SK-N-SH treated with all-trans-retinoic acid at 6 μM for 48 hours (cell line): ENCODE data around the gene RXRA.
"Not testable (repeated sequence)": the region's sequence is repeated elsewhere in the genome, so short reads cannot be mapped to it uniquely, and the experiment has no call there.

ENCODE experiments used
- ATAC-seq: fragments of 200-7000 bp; cut with Tn5 transposase; 3 replicates; pipeline ENCODE4 v1.9.1; 2020; ENCODE audit warnings: mild to moderate bottlenecking, moderate library complexity
- BACH2 ChIP-seq: fragments of 250-450 bp; sonication (Bioruptor Pico); IDR thresholded peaks from 2 replicates; pipeline ENCODE4 v1.9.0; 2021; ENCODE audit warnings: mild to moderate bottlenecking, borderline replicate concordance
- CSDC2 ChIP-seq: fragments of 250-450 bp; sonication (Bioruptor Pico); IDR thresholded peaks from 2 replicates; pipeline ENCODE4 v1.5.0; 2020; ENCODE audit warnings: mild to moderate bottlenecking, moderate library complexity
- ESRRG ChIP-seq: fragments of 250-450 bp; sonication (Bioruptor Pico); IDR thresholded peaks from 2 replicates; pipeline ENCODE4 v1.6.1; 2021; ENCODE audit warnings: mild to moderate bottlenecking
- GLIS3 ChIP-seq: fragments of 250-450 bp; sonication (Bioruptor Pico); IDR thresholded peaks from 2 replicates; pipeline ENCODE4 v1.5.0; 2020; ENCODE audit warnings: mild to moderate bottlenecking, moderate library complexity
- ISL1 ChIP-seq: fragments of 250-450 bp; sonication (Bioruptor Pico); IDR thresholded peaks from 2 replicates; pipeline ENCODE4 v2.1.2; 2022; ENCODE audit warnings: mild to moderate bottlenecking, moderate library complexity
- PPARA ChIP-seq: fragments of 250-450 bp; sonication (Bioruptor Pico); IDR thresholded peaks from 2 replicates; pipeline ENCODE4 v1.5.0; 2020; ENCODE audit warnings: mild to moderate bottlenecking, borderline replicate concordance
- RARB ChIP-seq: fragments of 250-450 bp; sonication (Bioruptor Pico); IDR thresholded peaks from 2 replicates; pipeline ENCODE4 v1.8.0; 2021; ENCODE audit warnings: mild to moderate bottlenecking, moderate library complexity
- SNAI2 ChIP-seq: fragments of 250-450 bp; sonication (Bioruptor Pico); IDR thresholded peaks from 2 replicates; pipeline ENCODE4 v1.5.0; 2020; ENCODE audit warnings: mild to moderate bottlenecking, moderate library complexity
- TCF4 ChIP-seq: fragments of 250-450 bp; sonication (Bioruptor Pico); IDR thresholded peaks from 2 replicates; pipeline ENCODE4 v1.8.0; 2021; ENCODE audit warnings: mild to moderate bottlenecking, moderate library complexity, borderline replicate concordance
- ZC3H10 ChIP-seq: fragments of 250-450 bp; sonication (Bioruptor Pico); IDR thresholded peaks from 2 replicates; pipeline ENCODE4 v1.5.1; 2021; ENCODE audit warnings: mild to moderate bottlenecking, moderate library complexity
- ZFP3 ChIP-seq: fragments of 250-450 bp; sonication (Bioruptor Pico); IDR thresholded peaks from 2 replicates; pipeline ENCODE4 v1.5.0; 2020; ENCODE audit warnings: mild to moderate bottlenecking, moderate library complexity
- ZFP30 ChIP-seq: fragments of 450-650 bp; formaldehyde crosslinking; IDR thresholded peaks from 2 replicates; pipeline ENCODE4 v1.5.0; 2022; ENCODE audit warnings: mild to moderate bottlenecking, moderate library complexity
- ZNF565 ChIP-seq: fragments of 450-650 bp; formaldehyde crosslinking; conservative IDR thresholded peaks from 2 replicates; pipeline ENCODE4 v1.5.0; 2020; ENCODE audit warnings: low read depth, mild to moderate bottlenecking, moderate library complexity
- ZNF70 ChIP-seq: fragments of 450-650 bp; formaldehyde crosslinking; IDR thresholded peaks from 2 replicates; pipeline ENCODE4 v1.5.0; 2020; ENCODE audit warnings: mild to moderate bottlenecking, moderate library complexity
- ZNF8 ChIP-seq: fragments of 450-650 bp; formaldehyde crosslinking; IDR thresholded peaks from 2 replicates; pipeline ENCODE4 v1.5.0; 2020; ENCODE audit warnings: mild to moderate bottlenecking, moderate library complexity
- TF ChIP-seq, protein P1 (sequence below): fragments of 250-450 bp; sonication (Bioruptor Pico); IDR thresholded peaks from 2 replicates; pipeline ENCODE4 v1.8.0; 2021; ENCODE audit warnings: low read depth, mild to moderate bottlenecking, moderate library complexity, borderline replicate concordance
- TF ChIP-seq, protein P2 (sequence below): fragments of 250-450 bp; sonication (Bioruptor Pico); IDR thresholded peaks from 2 replicates; pipeline ENCODE4 v1.5.1; 2020; ENCODE audit warnings: low read depth, mild to moderate bottlenecking, moderate library complexity
- TF ChIP-seq, protein P3 (sequence below): fragments of 250-450 bp; sonication (Bioruptor Pico); IDR thresholded peaks from 2 replicates; pipeline ENCODE4 v1.8.0; 2020; ENCODE audit warnings: mild to moderate bottlenecking, moderate library complexity, borderline replicate concordance
- TF ChIP-seq, protein P4 (sequence below): fragments of 250-450 bp; sonication (Bioruptor Pico); IDR thresholded peaks from 2 replicates; pipeline ENCODE4 v1.5.0; 2020; ENCODE audit warnings: mild to moderate bottlenecking, moderate library complexity
- TF ChIP-seq, protein P5 (sequence below): fragments of 250-450 bp; sonication (Bioruptor Pico); IDR thresholded peaks from 2 replicates; pipeline ENCODE4 v1.5.1; 2021; ENCODE audit warnings: mild to moderate bottlenecking, moderate library complexity

RXRA gene

DNA sequence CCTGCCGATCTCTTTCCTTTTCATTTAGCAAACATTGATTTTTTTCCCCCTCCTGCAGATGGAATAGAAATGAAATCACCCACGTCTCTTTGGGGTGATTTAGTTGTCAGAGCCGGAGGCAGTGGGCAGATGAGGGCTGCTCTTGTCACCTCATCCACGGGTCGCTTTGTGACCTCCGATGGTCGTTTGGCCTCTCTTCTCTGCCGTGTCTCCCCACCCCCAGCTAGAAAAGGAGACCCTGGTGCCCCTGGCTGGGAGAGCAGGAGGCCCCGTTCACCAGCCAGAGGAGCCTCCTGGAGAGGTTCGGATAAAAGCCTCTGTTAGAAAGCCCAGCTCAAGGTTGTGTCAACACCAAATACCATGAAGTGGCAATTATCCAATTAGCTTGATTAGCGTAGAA, 21.6 kb upstream of the RXRA start (continued):
- TF ChIP-seq, protein P1, sequence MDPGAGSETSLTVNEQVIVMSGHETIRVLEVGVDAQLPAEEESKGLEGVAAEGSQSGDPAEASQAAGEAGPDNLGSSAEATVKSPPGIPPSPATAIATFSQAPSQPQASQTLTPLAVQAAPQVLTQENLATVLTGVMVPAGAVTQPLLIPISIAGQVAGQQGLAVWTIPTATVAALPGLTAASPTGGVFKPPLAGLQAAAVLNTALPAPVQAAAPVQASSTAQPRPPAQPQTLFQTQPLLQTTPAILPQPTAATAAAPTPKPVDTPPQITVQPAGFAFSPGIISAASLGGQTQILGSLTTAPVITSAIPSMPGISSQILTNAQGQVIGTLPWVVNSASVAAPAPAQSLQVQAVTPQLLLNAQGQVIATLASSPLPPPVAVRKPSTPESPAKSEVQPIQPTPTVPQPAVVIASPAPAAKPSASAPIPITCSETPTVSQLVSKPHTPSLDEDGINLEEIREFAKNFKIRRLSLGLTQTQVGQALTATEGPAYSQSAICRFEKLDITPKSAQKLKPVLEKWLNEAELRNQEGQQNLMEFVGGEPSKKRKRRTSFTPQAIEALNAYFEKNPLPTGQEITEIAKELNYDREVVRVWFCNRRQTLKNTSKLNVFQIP (CRISPR knock-in tag): no peak

DNA sequence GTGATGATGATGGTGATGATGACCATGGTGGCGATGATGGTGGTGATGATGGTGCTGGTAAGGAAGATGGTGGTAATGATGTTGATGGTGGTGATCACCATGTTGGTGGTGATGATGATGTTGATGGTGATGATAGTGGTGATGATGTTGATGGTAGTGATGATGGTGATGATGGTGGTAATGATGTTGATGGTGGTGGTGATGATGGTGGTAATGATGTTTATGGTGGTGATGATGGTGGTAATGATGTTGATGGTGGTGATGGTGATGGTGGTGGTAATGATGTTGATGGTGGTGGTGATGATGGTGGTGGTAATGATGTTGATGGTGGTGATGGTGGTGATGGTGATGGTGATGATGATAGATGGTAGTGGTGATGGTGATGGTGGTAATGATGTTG, 20.7 kb upstream of the RXRA start:
- no peak for ATAC-seq
- TF ChIP-seq ZFP3 (CRISPR knock-in tag) (no peak), ZC3H10 (CRISPR knock-in tag) (no peak), TCF4 (no peak), ESRRG (CRISPR knock-in tag) (no peak), ZFP30 (CRISPR knock-in tag) (no peak), ZNF8 (CRISPR knock-in tag) (no peak), RARB (CRISPR knock-in tag) (no peak), ZNF70 (CRISPR knock-in tag) (no peak), GLIS3 (CRISPR knock-in tag) (no peak), ZNF565 (CRISPR knock-in tag) (no peak), PPARA (CRISPR knock-in tag) (no peak), SNAI2 (no peak), CSDC2 (CRISPR knock-in tag) (no peak), ISL1 (CRISPR knock-in tag) (no peak), BACH2 (CRISPR knock-in tag) (no peak)
- TF ChIP-seq, protein P2, sequence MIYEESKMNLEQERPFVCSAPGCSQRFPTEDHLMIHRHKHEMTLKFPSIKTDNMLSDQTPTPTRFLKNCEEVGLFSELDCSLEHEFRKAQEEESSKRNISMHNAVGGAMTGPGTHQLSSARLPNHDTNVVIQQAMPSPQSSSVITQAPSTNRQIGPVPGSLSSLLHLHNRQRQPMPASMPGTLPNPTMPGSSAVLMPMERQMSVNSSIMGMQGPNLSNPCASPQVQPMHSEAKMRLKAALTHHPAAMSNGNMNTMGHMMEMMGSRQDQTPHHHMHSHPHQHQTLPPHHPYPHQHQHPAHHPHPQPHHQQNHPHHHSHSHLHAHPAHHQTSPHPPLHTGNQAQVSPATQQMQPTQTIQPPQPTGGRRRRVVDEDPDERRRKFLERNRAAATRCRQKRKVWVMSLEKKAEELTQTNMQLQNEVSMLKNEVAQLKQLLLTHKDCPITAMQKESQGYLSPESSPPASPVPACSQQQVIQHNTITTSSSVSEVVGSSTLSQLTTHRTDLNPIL (CRISPR knock-in tag): no peak
- TF ChIP-seq, protein P1 (CRISPR knock-in tag): no peak
- TF ChIP-seq, protein P3, sequence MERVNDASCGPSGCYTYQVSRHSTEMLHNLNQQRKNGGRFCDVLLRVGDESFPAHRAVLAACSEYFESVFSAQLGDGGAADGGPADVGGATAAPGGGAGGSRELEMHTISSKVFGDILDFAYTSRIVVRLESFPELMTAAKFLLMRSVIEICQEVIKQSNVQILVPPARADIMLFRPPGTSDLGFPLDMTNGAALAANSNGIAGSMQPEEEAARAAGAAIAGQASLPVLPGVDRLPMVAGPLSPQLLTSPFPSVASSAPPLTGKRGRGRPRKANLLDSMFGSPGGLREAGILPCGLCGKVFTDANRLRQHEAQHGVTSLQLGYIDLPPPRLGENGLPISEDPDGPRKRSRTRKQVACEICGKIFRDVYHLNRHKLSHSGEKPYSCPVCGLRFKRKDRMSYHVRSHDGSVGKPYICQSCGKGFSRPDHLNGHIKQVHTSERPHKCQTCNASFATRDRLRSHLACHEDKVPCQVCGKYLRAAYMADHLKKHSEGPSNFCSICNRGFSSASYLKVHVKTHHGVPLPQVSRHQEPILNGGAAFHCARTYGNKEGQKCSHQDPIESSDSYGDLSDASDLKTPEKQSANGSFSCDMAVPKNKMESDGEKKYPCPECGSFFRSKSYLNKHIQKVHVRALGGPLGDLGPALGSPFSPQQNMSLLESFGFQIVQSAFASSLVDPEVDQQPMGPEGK: no peak
- TF ChIP-seq, protein P4, sequence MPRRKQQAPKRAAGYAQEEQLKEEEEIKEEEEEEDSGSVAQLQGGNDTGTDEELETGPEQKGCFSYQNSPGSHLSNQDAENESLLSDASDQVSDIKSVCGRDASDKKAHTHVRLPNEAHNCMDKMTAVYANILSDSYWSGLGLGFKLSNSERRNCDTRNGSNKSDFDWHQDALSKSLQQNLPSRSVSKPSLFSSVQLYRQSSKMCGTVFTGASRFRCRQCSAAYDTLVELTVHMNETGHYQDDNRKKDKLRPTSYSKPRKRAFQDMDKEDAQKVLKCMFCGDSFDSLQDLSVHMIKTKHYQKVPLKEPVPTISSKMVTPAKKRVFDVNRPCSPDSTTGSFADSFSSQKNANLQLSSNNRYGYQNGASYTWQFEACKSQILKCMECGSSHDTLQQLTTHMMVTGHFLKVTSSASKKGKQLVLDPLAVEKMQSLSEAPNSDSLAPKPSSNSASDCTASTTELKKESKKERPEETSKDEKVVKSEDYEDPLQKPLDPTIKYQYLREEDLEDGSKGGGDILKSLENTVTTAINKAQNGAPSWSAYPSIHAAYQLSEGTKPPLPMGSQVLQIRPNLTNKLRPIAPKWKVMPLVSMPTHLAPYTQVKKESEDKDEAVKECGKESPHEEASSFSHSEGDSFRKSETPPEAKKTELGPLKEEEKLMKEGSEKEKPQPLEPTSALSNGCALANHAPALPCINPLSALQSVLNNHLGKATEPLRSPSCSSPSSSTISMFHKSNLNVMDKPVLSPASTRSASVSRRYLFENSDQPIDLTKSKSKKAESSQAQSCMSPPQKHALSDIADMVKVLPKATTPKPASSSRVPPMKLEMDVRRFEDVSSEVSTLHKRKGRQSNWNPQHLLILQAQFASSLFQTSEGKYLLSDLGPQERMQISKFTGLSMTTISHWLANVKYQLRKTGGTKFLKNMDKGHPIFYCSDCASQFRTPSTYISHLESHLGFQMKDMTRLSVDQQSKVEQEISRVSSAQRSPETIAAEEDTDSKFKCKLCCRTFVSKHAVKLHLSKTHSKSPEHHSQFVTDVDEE (CRISPR knock-in tag): no peak
- TF ChIP-seq, protein P5, sequence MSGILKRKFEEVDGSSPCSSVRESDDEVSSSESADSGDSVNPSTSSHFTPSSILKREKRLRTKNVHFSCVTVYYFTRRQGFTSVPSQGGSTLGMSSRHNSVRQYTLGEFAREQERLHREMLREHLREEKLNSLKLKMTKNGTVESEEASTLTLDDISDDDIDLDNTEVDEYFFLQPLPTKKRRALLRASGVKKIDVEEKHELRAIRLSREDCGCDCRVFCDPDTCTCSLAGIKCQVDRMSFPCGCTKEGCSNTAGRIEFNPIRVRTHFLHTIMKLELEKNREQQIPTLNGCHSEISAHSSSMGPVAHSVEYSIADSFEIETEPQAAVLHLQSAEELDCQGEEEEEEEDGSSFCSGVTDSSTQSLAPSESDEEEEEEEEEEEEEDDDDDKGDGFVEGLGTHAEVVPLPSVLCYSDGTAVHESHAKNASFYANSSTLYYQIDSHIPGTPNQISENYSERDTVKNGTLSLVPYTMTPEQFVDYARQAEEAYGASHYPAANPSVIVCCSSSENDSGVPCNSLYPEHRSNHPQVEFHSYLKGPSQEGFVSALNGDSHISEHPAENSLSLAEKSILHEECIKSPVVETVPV: no peak

DNA sequence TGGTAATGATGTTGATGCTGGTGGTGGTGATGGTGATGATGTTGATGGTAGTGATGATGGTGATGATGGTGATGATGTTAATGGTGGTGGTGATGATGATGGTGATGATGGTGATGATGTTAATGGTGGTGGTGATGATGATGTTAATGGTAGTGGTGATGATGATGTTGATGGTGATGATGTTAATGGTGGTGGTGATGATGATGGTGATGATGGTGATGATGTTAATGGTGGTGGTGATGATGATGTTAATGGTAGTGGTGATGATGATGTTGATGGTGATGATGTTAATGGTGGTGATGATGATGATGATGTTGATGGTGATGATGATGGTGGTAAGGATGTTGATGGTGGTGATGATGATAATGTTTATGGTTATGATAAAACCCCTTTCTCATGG, 20.2 kb upstream of the RXRA start:
- ATAC-seq: not testable (repeated sequence)
